SU-DHL-6 (cell line): ENCODE measurements around the gene PLA2G4A.

Source experiments
- CTCF ChIP-seq: fragments of 200-600 bp; sonication (generic); IDR thresholded peaks from one replicate; pipeline ENCODE4 v1.5.1; 2017; ENCODE audit warnings: antibody characterized with exemption, mild to moderate bottlenecking, low read length, moderate library complexity; ENCODE audit not compliant: insufficient read depth, poor library complexity, severe bottlenecking
- EZH2phosphoT487 ChIP-seq: fragments of 200-600 bp; sonication (generic), shearing (Covaris generic); conservative IDR thresholded peaks from 2 replicates; pipeline ENCODE4 v1.6.1; 2018; ENCODE audit warnings: mild to moderate bottlenecking, antibody characterized with exemption, low read length, moderate library complexity, mixed read lengths

- TF ChIP-seq CTCF, result no peak
- no peak for TF ChIP-seq EZH2phosphoT487
These were observed 31.2 kb downstream of the PLA2G4A start for GRCh38 chr1:186859995-186860394.
